SK-N-MC (cell line): ENCODE measurements around the gene LLGL1.

Source experiments
- FOXP2 ChIP-seq: optimal IDR thresholded peaks from 2 replicates; pipeline ENCODE3; 2011; ENCODE audit warnings: mild to moderate bottlenecking, moderate library complexity; ENCODE audit not compliant: insufficient read depth; ENCODE audit errors: extremely low read length, control extremely low read depth
- POLR2AphosphoS5 ChIP-seq: IDR thresholded peaks from 2 replicates; pipeline ENCODE4 v1.6.1; 2012; ENCODE audit warnings: mild to moderate bottlenecking, low read depth, low read length, borderline replicate concordance

DNA sequence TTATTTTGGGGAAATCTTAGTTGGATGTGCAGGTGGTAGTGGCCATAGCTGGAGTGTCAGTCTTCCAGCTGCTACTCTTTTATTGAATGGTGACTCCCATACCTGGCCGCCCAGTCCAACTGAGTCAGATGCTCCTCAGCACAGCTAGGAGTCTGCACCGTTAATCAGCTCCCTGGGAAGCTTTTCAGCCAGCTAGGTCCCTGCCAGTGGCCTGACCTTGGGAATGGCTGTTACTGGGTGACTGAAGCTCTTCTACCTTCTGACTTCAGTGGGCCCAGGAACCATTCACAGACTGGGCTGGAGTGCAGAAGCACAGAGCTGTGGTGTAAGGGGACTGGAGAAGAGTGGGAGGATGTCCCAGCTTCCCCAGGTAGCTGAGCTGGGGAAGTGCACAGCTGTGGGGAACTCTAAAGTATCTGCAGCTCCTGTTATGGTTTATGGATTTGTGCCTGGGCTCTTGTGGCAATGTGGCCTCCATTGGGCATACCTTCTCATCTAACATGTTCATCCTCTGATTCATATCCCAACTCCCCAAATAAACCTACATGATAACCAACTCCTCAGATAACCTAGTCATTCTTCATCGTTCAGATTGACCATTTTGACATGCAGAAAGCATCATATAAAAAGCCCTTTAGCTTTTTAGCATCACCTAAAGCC is 27.8 kb upstream of the LLGL1 start:
- no peak for TF ChIP-seq FOXP2
- no peak for TF ChIP-seq POLR2AphosphoS5
